PFSK-1 (cell line): ENCODE data around the gene BAIAP3.

Source experiments
- POLR2AphosphoS5 ChIP-seq: IDR thresholded peaks from 2 replicates; pipeline ENCODE4 v1.6.1; 2012; ENCODE audit warnings: low read depth, mild to moderate bottlenecking, control low read depth, low read length, moderate library complexity
- REST ChIP-seq, 2 experiments: IDR thresholded peaks; 2 replicates each; pipeline versions ENCODE4 v1.6.1 to v1.8.0; 2011 to 2012; ENCODE audit warnings: low read depth in 2 of 2, low read length in 2 of 2, control low read depth in 1 of 2, inconsistent platforms in 1 of 2, mild to moderate bottlenecking in 1 of 2, moderate library complexity in 1 of 2; ENCODE audit not compliant: insufficient read depth in 1 of 2
- SIN3A ChIP-seq: IDR thresholded peaks from 2 replicates; pipeline ENCODE4 v1.6.1; 2012; ENCODE audit warnings: mild to moderate bottlenecking, low read length, moderate library complexity, borderline replicate concordance; ENCODE audit not compliant: insufficient read depth
- TAF1 ChIP-seq: IDR thresholded peaks from 2 replicates; pipeline ENCODE4 v1.6.1; 2012; ENCODE audit warnings: low read length, control low read depth, borderline replicate concordance; ENCODE audit not compliant: insufficient read depth

DNA sequence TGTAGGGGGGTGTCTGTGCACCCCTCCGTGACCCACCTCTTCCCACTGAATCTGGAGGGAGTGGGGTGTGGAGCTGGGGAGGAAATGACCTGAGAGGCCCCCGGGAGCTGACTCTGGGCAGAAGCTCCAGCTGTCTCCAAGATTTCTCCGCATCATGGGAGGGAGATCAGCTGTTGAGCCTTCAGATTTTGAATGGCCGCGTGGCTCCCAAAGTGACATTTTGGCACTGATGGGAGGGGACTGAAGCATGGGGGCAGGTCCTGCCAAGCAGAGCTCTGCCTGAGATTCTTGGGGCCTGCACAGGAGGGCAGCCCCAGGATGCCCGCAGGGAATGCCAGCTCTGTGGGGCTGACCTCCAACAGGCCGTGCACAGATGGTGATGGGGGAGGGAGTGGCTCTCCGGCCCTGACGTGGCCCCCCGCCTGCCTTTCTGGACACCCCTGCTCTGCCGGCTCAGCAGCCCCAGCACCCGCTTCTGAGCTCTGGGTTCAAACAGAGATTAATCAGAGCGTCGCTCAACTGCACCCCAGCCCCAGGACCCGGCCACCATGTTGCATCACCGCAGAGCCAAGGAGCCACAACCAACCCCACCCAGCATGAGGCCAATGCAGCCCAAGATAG is 49.3 kb upstream of the BAIAP3 start:
- TF ChIP-seq POLR2AphosphoS5 (no peak), TAF1 (no peak), SIN3A (no peak), REST (IDR thresholded peaks at IDR 0.05; ENCODE audit: insufficient read depth in 1 of 2, low read depth in 2 of 2, low read length in 2 of 2) (no peak)
